ENCODE results near the gene SCFD2. TPM values are rescaled to one million over a fixed set of nuclear protein-coding genes. Genes with fewer than 3 reads are reported as not detected.

SCFD2 gene
- total and polyA plus RNA-seq, 2 of the 8 experiments (the other 6 are each of a cell fraction or from before 2014, with no cell fraction given): 6.2 to 10.2 TPM

GRCh38 chr4:52979821-52980590, 385.9 kb downstream of the SCFD2 start:
- 95% methylated on average over 3 of the region's 3 CpGs; no CpG with 5 or more reads in 1 of the 2 experiments for WGBS, 2 experiments (ENCODE audit: extremely low coverage in 1 of 2, insufficient coverage in 1 of 2, insufficient read length in 1 of 2, insufficient replicate concordance in 2 of 2, low coverage in 1 of 2, low lambda C conversion rate in 2 of 2, missing lambda C conversion rate in 1 of 2)
- no peak overlapping the region for H3K23ac ChIP-seq (ENCODE audit: insufficient read length)
- no peak overlapping the region for H3K14ac ChIP-seq (ENCODE audit: insufficient read length)
- H2AK5ac ChIP-seq (ENCODE audit: low read depth, low read length): no peak overlapping the region
- H3K36me3 ChIP-seq (ENCODE audit: control insufficient read depth in 2 of 4, insufficient read depth in 4 of 4, low read length in 3 of 4): no peaks in the 10 kb centered on the region
- no peak overlapping the region for H4K8ac ChIP-seq (ENCODE audit: extremely low read depth, insufficient read depth, low read length)
- H3K56ac ChIP-seq (replicated peaks; ENCODE audit: insufficient read length, low read depth, low read length): no peak overlapping the region
- H2AFZ ChIP-seq (ENCODE audit: low read length): no peak overlapping the region
- H3K79me1 ChIP-seq (ENCODE audit: low read depth, low read length): no peaks in the 10 kb centered on the region
- H3K27me3 ChIP-seq (replicated peaks in 1 of 4; ENCODE audit: control insufficient read depth in 3 of 4, extremely low read depth in 1 of 4, insufficient read depth in 3 of 4, low read length in 3 of 4): no peaks in the 10 kb centered on the region
- no peak overlapping the region for H2BK15ac ChIP-seq (ENCODE audit: low read length)
- no peak overlapping the region for H3K4me2 ChIP-seq (ENCODE audit: insufficient read depth in 1 of 2, low read depth in 2 of 2, low read length in 2 of 2)
- no peak overlapping the region for H4K5ac ChIP-seq (ENCODE audit: insufficient read length, low read depth, low read length)
- ChIA-PET POLR2A (ENCODE audit: partially characterized antibody) (interaction anchor here (0.7 to 1.1 kb wide), 2 partner anchors 117 to 258 kb away, joined by 3 to 5 read pairs; no protein-coding TSS in a partner anchor), CTCF (ENCODE audit: partially characterized antibody) (interaction anchor here (0.5 to 8.3 kb wide), 9 partner anchors 54 to 1256 kb away, joined by 3 to 76 read pairs (median 3); partner anchors contain the start of gene ERVMER34-1)
- no peak overlapping the region for H4K91ac ChIP-seq (replicated peaks; ENCODE audit: insufficient read length, low read length)
- no peak overlapping the region for H3K27ac ChIP-seq (ENCODE audit: low read depth, low read length)
- H3K79me2 ChIP-seq (ENCODE audit: control insufficient read depth in 1 of 2, insufficient read depth in 2 of 2, low read length in 2 of 2): no peaks in the 10 kb centered on the region
- H3K4me3 ChIP-seq (ENCODE audit: extremely low read depth in 1 of 4, insufficient read depth in 2 of 4, low read depth in 3 of 4, low read length in 4 of 4): no peak overlapping the region
- no peak overlapping the region for H3K9ac ChIP-seq (replicated peaks in 1 of 4; ENCODE audit: extremely low read depth in 1 of 4, low read depth in 3 of 4, low read length in 3 of 4)
- DNase-seq (ENCODE audit: low read depth in 1 of 2, low spot score in 2 of 2) (no peak), FAIRE-seq (no peak)
- peaks cover 0 to 3% (median 0%) of the 10 kb centered on the region in 4 experiments; a peak in 2 of 7 replicates for H3K4me1 ChIP-seq (replicated peaks in 1 of 4; ENCODE audit: control insufficient read depth in 3 of 4, insufficient read depth in 4 of 4, low read length in 3 of 4)
- H2BK12ac ChIP-seq (ENCODE audit: low read depth, low read length): no peak overlapping the region
- no peak overlapping the region for H2BK120ac ChIP-seq (replicated peaks; ENCODE audit: low read depth, low read length)
- 0 out of 2 replicates have a peak, but pooled peaks cover 2% of the 10 kb centered on the region for H3K23me2 ChIP-seq (ENCODE audit: low read depth, low read length)
- no peak overlapping the region for H2BK5ac ChIP-seq (ENCODE audit: low read depth, low read length)
- H3K18ac ChIP-seq (ENCODE audit: extremely low read depth, low read length): no peak overlapping the region
- no peak overlapping the region for H3K4ac ChIP-seq (replicated peaks; ENCODE audit: insufficient read length, low read depth, low read length)
- no peaks in the 10 kb centered on the region for H4K20me1 ChIP-seq (replicated peaks in 1 of 2; ENCODE audit: control insufficient read depth in 1 of 2, insufficient read depth in 2 of 2, low read length in 2 of 2)
- H3K9me3 ChIP-seq (ENCODE audit: insufficient read depth in 2 of 2, low read depth in 1 of 2, low read length in 1 of 2): no peaks in the 10 kb centered on the region
- no peak overlapping the region for H2BK20ac ChIP-seq (ENCODE audit: low read length)
- TF ChIP-seq CTCF (IDR thresholded peaks at IDR 0.05; ENCODE audit: control extremely low read depth in 1 of 3, insufficient read depth in 1 of 3, low read depth in 1 of 3, low read length in 3 of 3) (peak; percentile 1 to 75 (median 26)), RAD21 (IDR thresholded peaks at IDR 0.05 in 1 of 2, conservative IDR thresholded peaks at IDR 0.05 in 1 of 2; ENCODE audit: low read depth in 2 of 2, low read length in 2 of 2) (peak; percentile 41 to 51), MAX (IDR thresholded peaks at IDR 0.05) (no peak), RBBP5 (IDR thresholded peaks at IDR 0.05; ENCODE audit: borderline replicate concordance, low read depth, low read length) (no peak), EGR1 (IDR thresholded peaks at IDR 0.05; ENCODE audit: borderline replicate concordance, low read depth, low read length) (no peak), CHD2 (IDR thresholded peaks at IDR 0.05; ENCODE audit: low read length) (no peak), CBX8 (IDR thresholded peaks at IDR 0.05; ENCODE audit: borderline replicate concordance, low read depth, low read length) (no peak), ASH2L (IDR thresholded peaks at IDR 0.05; ENCODE audit: low read length) (no peak)

Data from H1 (cell line).